Lower lobe of right lung (tissue), 2 donors: ENCODE results near the gene LETMD1. TPM values are rescaled to one million over a fixed set of nuclear protein-coding genes. Genes with fewer than 3 reads are reported as not detected.
A peak's percentile ranks its signal among the peaks of the same experiment; 100 is the strongest.
"Not testable (repeated sequence)": the region's sequence is repeated elsewhere in the genome, so short reads cannot be mapped to it uniquely, and the experiment has no call there.

ENCODE experiments used
- ATAC-seq, 2 donors: fragments of 200-7000 bp; cut with Tn5 transposase; one replicate each; pipeline ENCODE4 v1.9.1; 2020 to 2022; ENCODE audit warnings: mild to moderate bottlenecking in 2 of 2, moderate library complexity in 2 of 2
- DNase-seq: peaks from one replicate; pipeline ENCODE4 v3.0.0-alpha.2; 2020
- H3K27ac ChIP-seq: fragments of 200-600 bp; one replicate; pipeline ENCODE4 v1.8.0; 2022
- H3K27me3 ChIP-seq: fragments of 200-600 bp; one replicate; pipeline ENCODE4 v1.8.0; 2022; ENCODE audit warnings: low read depth
- H3K36me3 ChIP-seq: fragments of 200-600 bp; one replicate; pipeline ENCODE4 v1.8.0; 2022; ENCODE audit warnings: mild to moderate bottlenecking
- H3K4me1 ChIP-seq: fragments of 200-600 bp; one replicate; pipeline ENCODE4 v1.8.0; 2022
- H3K4me3 ChIP-seq: fragments of 200-600 bp; one replicate; pipeline ENCODE4 v1.8.0; 2022; ENCODE audit warnings: mild to moderate bottlenecking
- H3K9me3 ChIP-seq: fragments of 200-600 bp; one replicate; pipeline ENCODE4 v1.8.0; 2022
- CTCF ChIP-seq: fragments of 200-600 bp; IDR thresholded peaks from one replicate; pipeline ENCODE4 v1.8.0; 2022; ENCODE audit warnings: antibody characterized with exemption, mild to moderate bottlenecking
- intact Hi-C: fragments of 100-400 bp; cut with DNase I; formaldehyde crosslinking; loops from one replicate; pipeline ENCODE4 v1.11.0; 2022
- total RNA-seq: library from RNA; stranded (reverse); fragmentation: NEBNext Ultra II Directional; extraction: Animal tissue kit (Norgen Biotek cat#: 25700); gene quantifications from one replicate; pipeline ENCODE4 v1.2.1, GENCODE V29; 2021
- donor health status: DM: no; HTN: yes; CAD: no; lungs with severe emphysema.

The LETMD1 gene
- total RNA-seq, 1 donor from 2014 or later, result 69.6 TPM

- DNase-seq (no peak), ATAC-seq (peak in 1 of 2 donors; percentile 39)
- Histone ChIP-seq H3K36me3 (peaks cover 30% of the 10 kb centered on the region), H3K9me3 (no peaks in the 10 kb centered on the region), H3K27ac (no peak overlapping the region), H3K4me1 (peaks cover 37% of the 10 kb centered on the region), H3K27me3 (no peaks in the 10 kb centered on the region), H3K4me3 (no peak overlapping the region)
- intact Hi-C loops, result no loop called here
- no peak for TF ChIP-seq CTCF
Observed at GRCh38 chr12:51077930-51078329, 29.8 kb downstream of the LETMD1 start.

GRCh38 chr12:51078346-51078745 lies 30.2 kb downstream of the LETMD1 start:
- intact Hi-C loops, H3K27ac ChIP-seq, H3K9me3 ChIP-seq, ATAC-seq, DNase-seq, H3K4me3 ChIP-seq, H3K27me3 ChIP-seq: not testable (repeated sequence)
- Histone ChIP-seq H3K4me1 (peaks cover 37% of the 10 kb centered on the region), H3K36me3 (peaks cover 26% of the 10 kb centered on the region)

GRCh38 chr12:51078866-51079265 lies 30.7 kb downstream of the LETMD1 start:
- H3K4me3 ChIP-seq, H3K27ac ChIP-seq, H3K27me3 ChIP-seq, DNase-seq, ATAC-seq, intact Hi-C loops, H3K9me3 ChIP-seq: not testable (repeated sequence)
- Histone ChIP-seq H3K4me1 (peaks cover 40% of the 10 kb centered on the region), H3K36me3 (peaks cover 21% of the 10 kb centered on the region)

DNA sequence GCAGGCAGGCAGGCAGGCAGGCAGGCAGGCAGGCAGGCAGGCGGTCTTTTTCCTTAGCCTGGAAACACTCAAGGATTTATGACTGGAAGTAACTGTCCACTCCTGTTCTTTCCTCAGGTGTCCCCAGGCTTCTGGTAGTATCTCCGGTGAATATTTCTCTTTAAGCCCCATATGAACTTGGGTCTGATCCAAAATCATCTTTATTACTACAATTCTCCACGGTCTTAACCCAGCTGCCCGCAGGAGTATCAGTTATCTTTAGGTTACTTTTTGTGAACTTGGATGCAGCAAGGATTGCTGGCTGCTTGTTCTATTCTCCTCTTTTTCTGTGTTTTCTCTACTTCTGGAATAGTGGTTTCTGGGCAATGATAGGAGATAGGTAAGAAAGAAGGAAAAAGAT lies 32.0 kb downstream of the LETMD1 start:
- no peaks in the 10 kb centered on the region for H3K9me3 ChIP-seq
- ATAC-seq (no peak), DNase-seq (no peak)
- TF ChIP-seq CTCF, result no peak
- H3K4me3 ChIP-seq, result no peak overlapping the region
- peaks cover 41% of the 10 kb centered on the region for H3K4me1 ChIP-seq
- no peaks in the 10 kb centered on the region for H3K27me3 ChIP-seq
- no peak overlapping the region for H3K27ac ChIP-seq
- H3K36me3 ChIP-seq, result peaks cover 10% of the 10 kb centered on the region
- intact Hi-C loops, result no loop called here

GRCh38 chr12:51081421-51081820 lies 33.3 kb downstream of the LETMD1 start:
- Histone ChIP-seq H3K4me1 (peaks cover 35% of the 10 kb centered on the region), H3K27ac (no peak overlapping the region), H3K27me3 (no peaks in the 10 kb centered on the region), H3K9me3 (no peaks in the 10 kb centered on the region), H3K4me3 (no peak overlapping the region), H3K36me3 (peaks cover 5% of the 10 kb centered on the region)
- intact Hi-C loops, result no loop called here
- ATAC-seq (no peak), DNase-seq (no peak)
- no peak for TF ChIP-seq CTCF

GRCh38 chr12:51082561-51083125 lies 34.5 kb downstream of the LETMD1 start:
- ATAC-seq, result peak in 1 of 2 donors; percentile 4
- no peaks in the 10 kb centered on the region for H3K27me3 ChIP-seq
- no peak for TF ChIP-seq CTCF
- no peak for DNase-seq
- H3K27ac ChIP-seq, result peak overlapping the region; percentile 91
- peaks cover 26% of the 10 kb centered on the region for H3K4me1 ChIP-seq
- H3K9me3 ChIP-seq, result no peaks in the 10 kb centered on the region
- intact Hi-C loops, result no loop called here
- H3K4me3 ChIP-seq, result peak overlapping the region; percentile 80
- H3K36me3 ChIP-seq, result peaks cover 5% of the 10 kb centered on the region
